SK-N-SH (cell line): ENCODE data around the gene FZD10. TPM values are rescaled to one million over a fixed set of nuclear protein-coding genes. Genes with fewer than 3 reads are reported as not detected.

Experiments used
- CTCF ChIA-PET: fragments of 300-600, 350-600 bp; formaldehyde crosslinking; extraction: SDS; loops from one replicate; lab custom pipeline; 2021; lab: Yijun Ruan, JAX
- POLR2A ChIA-PET: fragments of 350-600 bp; sonication (Branson Sonifier 250); formaldehyde crosslinking; extraction: SDS; loops from one replicate; lab custom pipeline; 2020; ENCODE audit warnings: antibody characterized with exemption, inconsistent platforms; lab: Yijun Ruan, JAX
- DNase-seq: peaks from one replicate; pipeline ENCODE4 v3.0.0; 2012
- H2AFZ ChIP-seq: fragments of 200-600 bp; sonication (generic); 2 replicates; pipeline ENCODE4 v1.8.1; 2016; ENCODE audit warnings: antibody characterized with exemption, mild to moderate bottlenecking, low read depth
- H3F3A ChIP-seq: fragments of 200-600 bp; sonication (generic); replicated peaks from 2 replicates; pipeline ENCODE3; 2016; ENCODE audit warnings: antibody characterized with exemption, mild to moderate bottlenecking; ENCODE audit not compliant: insufficient read depth
- H3K27ac ChIP-seq, 2 experiments: fragments of 200-500 bp in 1 of 2; fragments of 200-600 bp in 1 of 2; sonication (Bioruptor generic) in 1 of 2; sonication (generic), shearing (Covaris generic) in 1 of 2; 2 replicates each; pipeline versions ENCODE4 v1.5.1 to v1.6.1; 2014 to 2016; ENCODE audit warnings: low read depth in 2 of 2, inconsistent platforms in 1 of 2, low read length in 1 of 2, mild to moderate bottlenecking in 1 of 2, mixed read lengths in 1 of 2
- H3K27me3 ChIP-seq: fragments of 200-600 bp; sonication (generic), shearing (Covaris generic); 2 replicates; pipeline ENCODE4 v1.6.1; 2016; ENCODE audit warnings: mixed run types; ENCODE audit not compliant: insufficient read depth
- H3K36me3 ChIP-seq, 2 experiments: fragments of 200-500 bp in 1 of 2; fragments of 200-600 bp in 1 of 2; sonication (Bioruptor generic) in 1 of 2; sonication (generic) in 1 of 2; replicated peaks in 1 of 2; 2 replicates each; pipeline versions ENCODE3 to v1.5.1; 2014 to 2016; ENCODE audit warnings: low read length in 1 of 2, mild to moderate bottlenecking in 1 of 2; ENCODE audit not compliant: insufficient read depth in 2 of 2, control insufficient read depth in 1 of 2
- H3K4me1 ChIP-seq, 2 experiments: fragments of 200-500 bp in 1 of 2; fragments of 200-600 bp in 1 of 2; sonication (Bioruptor generic) in 1 of 2; sonication (generic), shearing (Covaris generic) in 1 of 2; 2 replicates each; pipeline versions ENCODE4 v1.5.1 to v1.6.1; 2014 to 2016; ENCODE audit warnings: low read depth in 1 of 2, low read length in 1 of 2, mixed run types in 1 of 2; ENCODE audit not compliant: insufficient read depth in 2 of 2, control insufficient read depth in 1 of 2
- H3K4me2 ChIP-seq: fragments of 200-600 bp; sonication (generic), shearing (Covaris generic); 2 replicates; pipeline ENCODE4 v1.6.1; 2017; ENCODE audit warnings: mixed run types
- H3K4me3 ChIP-seq, 2 experiments: fragments of 200-500 bp in 1 of 2; fragments of 200-600 bp in 1 of 2; sonication (Bioruptor generic) in 1 of 2; sonication (generic), shearing (Covaris generic) in 1 of 2; 2 replicates each; pipeline versions ENCODE4 v1.5.1 to v1.8.1; 2014 to 2016; ENCODE audit warnings: low read depth in 2 of 2, inconsistent platforms in 1 of 2, low read length in 1 of 2, mild to moderate bottlenecking in 1 of 2, mixed read lengths in 1 of 2, moderate library complexity in 1 of 2
- H3K79me2 ChIP-seq: fragments of 200-600 bp; sonication (generic); 2 replicates; pipeline ENCODE4 v1.8.1; 2017; ENCODE audit warnings: mild to moderate bottlenecking; ENCODE audit not compliant: insufficient read depth
- H3K9ac ChIP-seq: fragments of 200-600 bp; sonication (generic); 2 replicates; pipeline ENCODE4 v1.6.1; 2017; ENCODE audit warnings: mixed run types
- H3K9me2 ChIP-seq: fragments of 200-600 bp; sonication (generic); 2 replicates; pipeline ENCODE4 v1.6.1; 2017; ENCODE audit warnings: mixed run types
- H3K9me3 ChIP-seq: fragments of 200-600 bp; sonication (generic); 2 replicates; pipeline ENCODE4 v1.6.1; 2017; ENCODE audit warnings: mixed run types, mild to moderate bottlenecking, moderate library complexity
- H4K20me1 ChIP-seq: fragments of 200-600 bp; sonication (generic); 2 replicates; pipeline ENCODE4 v1.6.1; 2017; ENCODE audit warnings: mild to moderate bottlenecking, mixed run types; ENCODE audit not compliant: insufficient read depth
- CHD2 ChIP-seq: fragments of 150-350 bp; IDR thresholded peaks from 2 replicates; pipeline ENCODE4 v1.6.1; 2018; ENCODE audit warnings: low read length; ENCODE audit not compliant: partially characterized antibody
- ELF1 ChIP-seq: IDR thresholded peaks from 2 replicates; pipeline ENCODE4 v1.4.0; 2012
- EP300 ChIP-seq, 2 experiments: IDR thresholded peaks; 2 replicates each; pipeline versions ENCODE4 v1.4.0 to v1.6.1; 2012; ENCODE audit warnings: borderline replicate concordance in 1 of 2, low read depth in 1 of 2, low read length in 1 of 2
- FOSL2 ChIP-seq: IDR thresholded peaks from 2 replicates; pipeline ENCODE4 v1.4.0; 2012; ENCODE audit warnings: low read depth, mild to moderate bottlenecking, moderate library complexity, borderline replicate concordance
- FOXJ3 ChIP-seq: sonication (generic); formaldehyde crosslinking; IDR thresholded peaks from 2 replicates; pipeline ENCODE4 v1.5.1; 2020; ENCODE audit warnings: mild to moderate bottlenecking, missing genetic modification reagents
- GATA2 ChIP-seq: sonication (generic); formaldehyde crosslinking; IDR thresholded peaks from 2 replicates; pipeline ENCODE4 v1.5.0; 2020; ENCODE audit warnings: mild to moderate bottlenecking, missing genetic modification reagents
- JUND ChIP-seq: IDR thresholded peaks from 2 replicates; pipeline ENCODE4 v1.4.0; 2012
- MEF2A ChIP-seq: IDR thresholded peaks from 2 replicates; pipeline ENCODE4 v1.4.0; 2012; ENCODE audit warnings: low read depth, borderline replicate concordance
- MXI1 ChIP-seq: IDR thresholded peaks from 2 replicates; pipeline ENCODE4 v1.6.1; 2012; ENCODE audit warnings: mild to moderate bottlenecking, low read depth, low read length, improper control_type of control experiment
- NFIC ChIP-seq: IDR thresholded peaks from 2 replicates; pipeline ENCODE4 v1.4.0; 2012; ENCODE audit warnings: borderline replicate concordance
- POLR2AphosphoS5 ChIP-seq: IDR thresholded peaks from 2 replicates; pipeline ENCODE4 v1.6.1; 2012; ENCODE audit warnings: low read depth, low read length
- RAD21 ChIP-seq: IDR thresholded peaks from 2 replicates; pipeline ENCODE4 v1.6.1; 2012; ENCODE audit warnings: mild to moderate bottlenecking, low read length
- RXRA ChIP-seq: IDR thresholded peaks from 2 replicates; pipeline ENCODE4 v1.4.0; 2012; ENCODE audit warnings: low read depth, mild to moderate bottlenecking, borderline replicate concordance
- SIN3A ChIP-seq: IDR thresholded peaks from 2 replicates; pipeline ENCODE4 v1.6.1; 2012; ENCODE audit warnings: low read depth, mild to moderate bottlenecking, low read length, moderate library complexity, borderline replicate concordance
- SMC3 ChIP-seq: IDR thresholded peaks from 2 replicates; pipeline ENCODE4 v1.6.1; 2012; ENCODE audit warnings: low read depth, low read length, improper control_type of control experiment
- YY1 ChIP-seq: IDR thresholded peaks from 2 replicates; pipeline ENCODE4 v1.4.0; 2012; ENCODE audit warnings: low read depth, mild to moderate bottlenecking
- WGBS: methylation state at CpG from one replicate; pipeline ENCODE4 v1.1.6; 2017; ENCODE audit warnings: low lambda C conversion rate; 5-methylcytosine and 5-hydroxymethylcytosine counted together
- polyA plus RNA-seq, 3 experiments: library from polyadenylated mRNA; depleted of rRNA; stranded (reverse); fragments of >200 nt; gene quantifications; 2 replicates each; pipeline ENCODE4 v1.2.3, GENCODE V29; 2012
- TF ChIP-seq, protein P1 (sequence below): IDR thresholded peaks from 2 replicates; pipeline ENCODE4 v1.4.0; 2012; ENCODE audit warnings: low read depth, borderline replicate concordance
- TF ChIP-seq, protein P2 (sequence below): IDR thresholded peaks from 2 replicates; pipeline ENCODE4 v1.4.0; 2012; ENCODE audit warnings: low read depth
- TF ChIP-seq, protein P3 (sequence below): fragments of 150-350 bp; IDR thresholded peaks from 2 replicates; pipeline ENCODE4 v1.6.1; 2016; ENCODE audit warnings: mild to moderate bottlenecking, low read depth, low read length
- TF ChIP-seq, protein P4 (sequence below): IDR thresholded peaks from 2 replicates; pipeline ENCODE4; 2012

Gene FZD10
- polyA plus RNA-seq, 1 of the 3 experiments (the other 2 are of a cell fraction), result not detected

DNA sequence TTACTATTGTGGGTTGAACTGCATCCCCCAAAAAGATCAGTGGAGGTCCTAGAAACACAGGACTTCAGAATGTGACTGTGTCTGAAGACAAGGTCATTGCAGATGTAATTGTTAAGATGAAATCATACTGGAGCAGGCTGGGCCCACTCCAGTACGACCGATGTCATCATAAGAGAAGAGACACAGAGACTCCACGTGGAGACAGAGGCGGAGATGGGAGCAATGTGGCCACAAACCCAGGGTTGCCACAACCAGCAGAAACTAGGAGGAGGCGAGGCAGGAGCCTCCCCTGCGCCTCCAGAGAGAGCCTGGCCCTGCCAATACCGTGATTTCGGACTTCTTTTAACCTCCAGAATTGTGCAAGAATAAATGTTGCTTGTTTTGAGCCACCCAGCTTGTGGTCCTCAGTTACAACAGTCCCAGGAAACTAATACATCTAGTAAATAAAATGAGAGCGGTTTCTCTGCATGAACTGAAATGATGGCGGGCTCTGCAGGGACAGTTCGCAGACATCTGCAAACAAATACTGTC lies 25.7 kb upstream of the FZD10 start:
- H3K79me2 ChIP-seq, result no peaks in the 10 kb centered on the region
- no peak overlapping the region for H3K4me3 ChIP-seq
- H3K9me2 ChIP-seq, result no peaks in the 10 kb centered on the region
- 31% methylated on average over 10 of the region's 11 CpGs for WGBS
- no peaks in the 10 kb centered on the region for H3K36me3 ChIP-seq
- CTCF ChIA-PET, result interaction anchor here (1.0 to 1.6 kb wide), 3 partner anchors 19 to 110 kb away, joined by 3 to 4 read pairs (median 3); no protein-coding TSS in a partner anchor
- no peak overlapping the region for H2AFZ ChIP-seq
- H3K4me1 ChIP-seq, result peaks cover 0 to 3% of the 10 kb centered on the region in 2 experiments; a peak in 1 of 4 replicates
- no peak overlapping the region for H3K4me2 ChIP-seq
- TF ChIP-seq ELF1, result no peak
- no peak for TF ChIP-seq MEF2A
- no peak for TF ChIP-seq FOSL2
- no peak for TF ChIP-seq RXRA
- TF ChIP-seq YY1, result no peak
- TF ChIP-seq, protein P1, sequence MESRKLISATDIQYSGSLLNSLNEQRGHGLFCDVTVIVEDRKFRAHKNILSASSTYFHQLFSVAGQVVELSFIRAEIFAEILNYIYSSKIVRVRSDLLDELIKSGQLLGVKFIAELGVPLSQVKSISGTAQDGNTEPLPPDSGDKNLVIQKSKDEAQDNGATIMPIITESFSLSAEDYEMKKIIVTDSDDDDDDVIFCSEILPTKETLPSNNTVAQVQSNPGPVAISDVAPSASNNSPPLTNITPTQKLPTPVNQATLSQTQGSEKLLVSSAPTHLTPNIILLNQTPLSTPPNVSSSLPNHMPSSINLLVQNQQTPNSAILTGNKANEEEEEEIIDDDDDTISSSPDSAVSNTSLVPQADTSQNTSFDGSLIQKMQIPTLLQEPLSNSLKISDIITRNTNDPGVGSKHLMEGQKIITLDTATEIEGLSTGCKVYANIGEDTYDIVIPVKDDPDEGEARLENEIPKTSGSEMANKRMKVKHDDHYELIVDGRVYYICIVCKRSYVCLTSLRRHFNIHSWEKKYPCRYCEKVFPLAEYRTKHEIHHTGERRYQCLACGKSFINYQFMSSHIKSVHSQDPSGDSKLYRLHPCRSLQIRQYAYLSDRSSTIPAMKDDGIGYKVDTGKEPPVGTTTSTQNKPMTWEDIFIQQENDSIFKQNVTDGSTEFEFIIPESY, result no peak
- no peak for TF ChIP-seq JUND
- TF ChIP-seq POLR2AphosphoS5, result no peak
- no peak for TF ChIP-seq CHD2
- no peak for TF ChIP-seq EP300 (IDR thresholded peaks at IDR 0.05; ENCODE audit: borderline replicate concordance in 1 of 2, low read depth in 1 of 2, low read length in 1 of 2)
- TF ChIP-seq MXI1, result no peak
- TF ChIP-seq, protein P2, sequence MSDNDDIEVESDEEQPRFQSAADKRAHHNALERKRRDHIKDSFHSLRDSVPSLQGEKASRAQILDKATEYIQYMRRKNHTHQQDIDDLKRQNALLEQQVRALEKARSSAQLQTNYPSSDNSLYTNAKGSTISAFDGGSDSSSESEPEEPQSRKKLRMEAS, result no peak
- peaks cover 6% of the 10 kb centered on the region for H3F3A ChIP-seq
- H3K27ac ChIP-seq, result no peak overlapping the region
- no peak for DNase-seq
- H3K9ac ChIP-seq, result no peak overlapping the region
- no peaks in the 10 kb centered on the region for H4K20me1 ChIP-seq
- H3K27me3 ChIP-seq, result no peaks in the 10 kb centered on the region
- POLR2A ChIA-PET, result no interaction called here
- H3K9me3 ChIP-seq, result no peaks in the 10 kb centered on the region

DNA sequence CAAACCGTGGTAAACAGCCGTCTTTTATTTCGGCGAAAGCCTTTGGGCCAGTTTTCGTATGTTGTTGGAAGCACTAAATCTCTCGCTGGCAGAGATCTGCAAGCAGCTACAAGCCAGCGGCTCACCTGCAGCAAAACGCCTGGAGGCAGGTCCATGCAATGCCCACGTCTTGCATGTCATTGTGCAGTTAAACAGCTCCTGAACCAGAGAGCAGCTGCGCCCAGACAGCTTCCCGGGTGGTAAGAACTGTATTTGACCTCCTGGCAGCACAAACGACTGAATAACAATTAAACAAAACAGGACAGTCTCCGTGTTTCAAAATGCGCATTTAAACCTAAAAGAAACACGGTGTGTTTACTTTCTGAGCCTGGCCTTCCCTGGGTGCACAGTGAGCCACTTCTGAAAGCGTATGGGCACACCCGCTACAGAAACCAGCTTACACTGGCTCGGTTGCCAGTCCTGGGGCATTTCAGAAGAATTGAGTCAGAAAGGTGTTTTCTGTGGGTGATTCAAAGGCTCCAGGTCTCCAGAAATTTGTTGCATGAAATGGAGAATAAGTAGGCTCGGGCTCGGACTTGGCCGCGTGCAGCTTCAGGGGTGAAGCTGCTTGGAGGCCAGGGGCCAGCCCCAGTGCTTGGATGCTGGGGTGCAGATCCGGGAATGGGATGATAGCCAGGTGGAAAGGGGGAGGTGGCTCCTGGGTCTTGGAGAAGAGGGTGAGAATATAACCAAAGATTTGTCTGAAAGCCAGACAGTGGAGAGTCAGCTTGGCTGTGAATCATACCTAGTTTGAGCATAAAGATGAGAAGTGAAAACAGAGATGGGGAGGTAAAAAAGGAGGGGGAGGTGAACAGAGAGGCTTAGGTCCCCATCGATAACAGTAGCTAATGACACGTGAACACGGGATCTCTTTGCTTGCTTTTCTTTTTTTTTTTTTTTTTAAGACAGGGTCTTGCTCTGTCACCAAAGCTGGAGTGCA lies 24.9 kb upstream of the FZD10 start:
- Histone ChIP-seq H3K9me2 (no peaks in the 10 kb centered on the region), H3K36me3 (no peaks in the 10 kb centered on the region), H3K9ac (no peak overlapping the region), H3K27ac (no peak overlapping the region), H4K20me1 (no peaks in the 10 kb centered on the region), H3K4me1 (peaks cover 0 to 3% of the 10 kb centered on the region in 2 experiments; a peak in 1 of 4 replicates), H3K9me3 (no peaks in the 10 kb centered on the region), H2AFZ (no peak overlapping the region), H3F3A (peaks cover 6% of the 10 kb centered on the region), H3K4me2 (no peak overlapping the region), H3K4me3 (no peak overlapping the region), H3K79me2 (no peaks in the 10 kb centered on the region), H3K27me3 (no peaks in the 10 kb centered on the region)
- POLR2A ChIA-PET, result no interaction called here
- DNase-seq, result no peak
- WGBS, result 48% methylated on average over 26 of the region's 26 CpGs
- CTCF ChIA-PET, result interaction anchor here (1.0 to 2.1 kb wide), 4 partner anchors 18 to 110 kb away, joined by 3 to 8 read pairs (median 4); no protein-coding TSS in a partner anchor
- TF ChIP-seq, protein P3, sequence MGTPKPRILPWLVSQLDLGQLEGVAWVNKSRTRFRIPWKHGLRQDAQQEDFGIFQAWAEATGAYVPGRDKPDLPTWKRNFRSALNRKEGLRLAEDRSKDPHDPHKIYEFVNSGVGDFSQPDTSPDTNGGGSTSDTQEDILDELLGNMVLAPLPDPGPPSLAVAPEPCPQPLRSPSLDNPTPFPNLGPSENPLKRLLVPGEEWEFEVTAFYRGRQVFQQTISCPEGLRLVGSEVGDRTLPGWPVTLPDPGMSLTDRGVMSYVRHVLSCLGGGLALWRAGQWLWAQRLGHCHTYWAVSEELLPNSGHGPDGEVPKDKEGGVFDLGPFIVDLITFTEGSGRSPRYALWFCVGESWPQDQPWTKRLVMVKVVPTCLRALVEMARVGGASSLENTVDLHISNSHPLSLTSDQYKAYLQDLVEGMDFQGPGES, result no peak
- TF ChIP-seq SIN3A (no peak), FOXJ3 (CRISPR knock-in tag) (no peak), RAD21 (no peak), GATA2 (no peak), NFIC (no peak), SMC3 (no peak), RXRA (no peak), CHD2 (no peak), MEF2A (no peak)
- TF ChIP-seq, protein P4, sequence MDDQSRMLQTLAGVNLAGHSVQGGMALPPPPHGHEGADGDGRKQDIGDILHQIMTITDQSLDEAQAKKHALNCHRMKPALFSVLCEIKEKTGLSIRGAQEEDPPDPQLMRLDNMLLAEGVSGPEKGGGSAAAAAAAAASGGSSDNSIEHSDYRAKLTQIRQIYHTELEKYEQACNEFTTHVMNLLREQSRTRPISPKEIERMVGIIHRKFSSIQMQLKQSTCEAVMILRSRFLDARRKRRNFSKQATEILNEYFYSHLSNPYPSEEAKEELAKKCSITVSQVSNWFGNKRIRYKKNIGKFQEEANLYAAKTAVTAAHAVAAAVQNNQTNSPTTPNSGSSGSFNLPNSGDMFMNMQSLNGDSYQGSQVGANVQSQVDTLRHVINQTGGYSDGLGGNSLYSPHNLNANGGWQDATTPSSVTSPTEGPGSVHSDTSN, result no peak
- TF ChIP-seq, protein P1, result no peak
